HepG2 (cell line): ENCODE results near the gene NUDT3. TPM values are rescaled to one million over a fixed set of nuclear protein-coding genes. Genes with fewer than 3 reads are reported as not detected.
"Not testable (repeated sequence)": the region's sequence is repeated elsewhere in the genome, so short reads cannot be mapped to it uniquely, and the experiment has no call there.

Source experiments
- ATAC-seq: fragments of 200-7000 bp; cut with Tn5 transposase; 3 replicates; pipeline ENCODE4 v1.9.1; 2020; ENCODE audit warnings: mild to moderate bottlenecking, moderate library complexity
- BruUV-seq: library from RNA; stranded (reverse); fragments of 400-500 nt; replicated peaks from 2 replicates; lab custom pipeline; 2021; lab: Mats Ljungman, UMichigan
- CTCF ChIA-PET: fragments of 300-600 bp; formaldehyde crosslinking; extraction: SDS; loops from one replicate; lab custom pipeline; 2021; ENCODE audit warnings: low total read pairs, inconsistent platforms, low intra/inter-chr PET ratio; lab: Yijun Ruan, JAX
- POLR2A ChIA-PET: fragments of 350-600 bp; sonication (Branson Sonifier 250); formaldehyde crosslinking; loops from one replicate; lab custom pipeline; 2020; ENCODE audit warnings: antibody characterized with exemption, inconsistent platforms; lab: Yijun Ruan, JAX
- DNase-seq: peaks from one replicate; pipeline ENCODE4 v3.0.0-alpha.2; 2015; ENCODE audit warnings: low spot score
- FAIRE-seq: peaks from 3 replicates; lab custom pipeline; 2011; peaks lifted over from hg19 to GRCh38; lab: Jason Lieb, UNC
- H2AFZ ChIP-seq: one replicate; pipeline ENCODE4 v1.6.1; 2011; ENCODE audit warnings: low read length, inconsistent platforms
- H3K27ac ChIP-seq: fragments of 300-600 bp; 3 replicates; pipeline ENCODE4 v1.8.0; 2011; ENCODE audit warnings: mixed run types, mild to moderate bottlenecking, mixed read lengths, low read length, inconsistent platforms; ENCODE audit not compliant: insufficient read depth; ENCODE audit errors: extremely low read length
- H3K27me3 ChIP-seq, 2 experiments: fragments of 200-600 bp in 1 of 2; 2 replicates in 1 of 2; 3 replicates in 1 of 2; pipeline versions ENCODE4 v1.6.0 to v1.8.0; 2011; ENCODE audit warnings: low read length in 2 of 2, mild to moderate bottlenecking in 2 of 2, moderate library complexity in 2 of 2, inconsistent platforms in 1 of 2; ENCODE audit not compliant: insufficient read depth in 2 of 2, control insufficient read depth in 1 of 2
- H3K36me3 ChIP-seq, 2 experiments: fragments of 200-600 bp in 1 of 2; replicated peaks in 1 of 2; 2 replicates in 1 of 2; 3 replicates in 1 of 2; pipeline versions ENCODE4 v1.5.1 to v1.8.0; 2011; ENCODE audit warnings: low read length in 2 of 2, inconsistent platforms in 1 of 2; ENCODE audit not compliant: insufficient read depth in 2 of 2, control insufficient read depth in 1 of 2
- H3K4me1 ChIP-seq: 2 replicates; pipeline ENCODE4 v1.5.1; 2012; ENCODE audit warnings: low read length, inconsistent platforms; ENCODE audit not compliant: insufficient read depth
- H3K4me2 ChIP-seq: 2 replicates; pipeline ENCODE4 v1.6.0; 2011; ENCODE audit warnings: low read depth, low read length, inconsistent platforms
- H3K4me3 ChIP-seq, 3 experiments: fragments of 200-600 bp in 1 of 3; sonication (generic), shearing (Covaris generic) in 1 of 3; replicated peaks in 1 of 3; 2 replicates each; pipeline ENCODE4 v1.5.1; 2011 to 2016; ENCODE audit warnings: low read length in 3 of 3, inconsistent platforms in 2 of 3, low read depth in 2 of 3, mild to moderate bottlenecking in 2 of 3, control low read depth in 1 of 3, mixed read lengths in 1 of 3; ENCODE audit not compliant: insufficient read depth in 1 of 3
- H3K79me2 ChIP-seq: one replicate; pipeline ENCODE4 v1.6.1; 2011; ENCODE audit warnings: low read length, inconsistent platforms; ENCODE audit not compliant: insufficient read depth
- H3K9ac ChIP-seq: 2 replicates; pipeline ENCODE4 v1.6.0; 2011; ENCODE audit warnings: mild to moderate bottlenecking, low read depth, low read length, inconsistent platforms; ENCODE audit not compliant: insufficient read depth
- H3K9me3 ChIP-seq: 2 replicates; pipeline ENCODE4 v1.5.1; 2012; ENCODE audit warnings: mild to moderate bottlenecking, low read length
- H4K20me1 ChIP-seq: 2 replicates; pipeline ENCODE4 v1.6.0; 2011; ENCODE audit warnings: inconsistent platforms, mild to moderate bottlenecking, low read length, moderate library complexity; ENCODE audit not compliant: insufficient read depth
- SALL1 ChIP-seq: sonication (generic); formaldehyde crosslinking; IDR thresholded peaks from 2 replicates; pipeline ENCODE4 v1.8.0; 2022; ENCODE audit warnings: mild to moderate bottlenecking, missing genetic modification reagents
- ZNF580 ChIP-seq: IDR thresholded peaks from 2 replicates; pipeline ENCODE4 v1.6.1; 2016; ENCODE audit warnings: low read depth, borderline replicate concordance
- WGBS: methylation state at CpG from one replicate; pipeline ENCODE4 v1.1.6; 2017; ENCODE audit warnings: low lambda C conversion rate; 5-methylcytosine and 5-hydroxymethylcytosine counted together
- in situ Hi-C: cut with HindIII; loops from 2 replicates; pipeline ENCODE4 v1.10.0; 2017; ENCODE audit warnings: low pct_unique_long_range_greater_than_20kb; ENCODE audit not compliant: extremely low pct_ligation_motif_present
- intact Hi-C: fragments of 100-400 bp; cut with micrococcal nuclease; formaldehyde crosslinking; loops from one replicate; pipeline ENCODE4 v1.10.0; 2022; ENCODE audit not compliant: unreplicated experiment
- polyA plus RNA-seq, 8 experiments: library from polyadenylated mRNA; depleted of rRNA in 3 of 8; stranded (reverse) in 7 of 8; unstranded in 1 of 8; fragments of >200 nt; fragmentation: Illumina TruSeq in 4 of 8; extraction: Trizol in 4 of 8; gene quantifications; 2 replicates each; pipeline versions ENCODE4 v1.2.1 to v1.2.3, GENCODE V29; 2011 to 2016; ENCODE audit warnings: low read depth in 4 of 8, missing spikeins in 1 of 8, mixed read lengths in 1 of 8; ENCODE audit not compliant: insufficient read depth in 1 of 8
- total RNA-seq, 5 experiments: library from RNA; depleted of rRNA; stranded (reverse); fragments of >200 nt; fragmentation: Illumina TruSeq; extraction: Trizol; gene quantifications; 2 replicates each; pipeline ENCODE4 v1.2.3, GENCODE V29; 2016; ENCODE audit warnings: low read depth in 1 of 5
- TF ChIP-seq, protein P1 (sequence below): sonication (generic); formaldehyde crosslinking; IDR thresholded peaks from 2 replicates; pipeline ENCODE4 v1.8.0; 2023; ENCODE audit warnings: mild to moderate bottlenecking, missing genetic modification reagents

The NUDT3 gene
- total and polyA plus RNA-seq, 2 of the 13 experiments (the other 11 are each of a cell fraction or from before 2014, with no cell fraction given), result 20.2 to 20.6 TPM

- ChIA-PET CTCF (no interaction called here), POLR2A (no interaction called here)
- intact Hi-C loops (no loop called here), in situ Hi-C loops (no loop called here)
- FAIRE-seq (no peak), DNase-seq (no peak), ATAC-seq (no peak)
- BruUV-seq, result no TSS peak
- no peak overlapping the region for H3K27ac ChIP-seq
- peaks cover 13% of the 10 kb centered on the region for H3K4me1 ChIP-seq
- H4K20me1 ChIP-seq, result peaks cover 5% of the 10 kb centered on the region; the same call in 1 of the 2 replicates
- H3K9me3 ChIP-seq, result no peaks in the 10 kb centered on the region
- peaks cover 72% of the 10 kb centered on the region for H3K79me2 ChIP-seq
- no peaks in the 10 kb centered on the region for H3K27me3 ChIP-seq
- WGBS, result 95% methylated on average over 3 of the region's 3 CpGs
- no peak overlapping the region for H3K4me3 ChIP-seq
- H2AFZ ChIP-seq, result no peak overlapping the region
- TF ChIP-seq ZNF580, result no peak
- TF ChIP-seq, protein P1, sequence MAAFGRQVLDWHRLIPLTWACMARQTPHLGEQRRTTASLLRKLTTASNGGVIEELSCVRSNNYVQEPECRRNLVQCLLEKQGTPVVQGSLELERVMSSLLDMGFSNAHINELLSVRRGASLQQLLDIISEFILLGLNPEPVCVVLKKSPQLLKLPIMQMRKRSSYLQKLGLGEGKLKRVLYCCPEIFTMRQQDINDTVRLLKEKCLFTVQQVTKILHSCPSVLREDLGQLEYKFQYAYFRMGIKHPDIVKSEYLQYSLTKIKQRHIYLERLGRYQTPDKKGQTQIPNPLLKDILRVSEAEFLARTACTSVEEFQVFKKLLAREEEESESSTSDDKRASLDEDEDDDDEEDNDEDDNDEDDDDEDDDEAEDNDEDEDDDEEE, result no peak
- no peak for TF ChIP-seq SALL1 (CRISPR knock-in tag)
- no peak overlapping the region for H3K4me2 ChIP-seq
- H3K9ac ChIP-seq, result no peak overlapping the region
- H3K36me3 ChIP-seq, result 0 out of 5 replicates have a peak, but pooled peaks cover 0 to 3% of the 10 kb centered on the region in 2 experiments
Observed at GRCh38 chr6:34355889-34356288, 36.6 kb downstream of the NUDT3 start.

DNA sequence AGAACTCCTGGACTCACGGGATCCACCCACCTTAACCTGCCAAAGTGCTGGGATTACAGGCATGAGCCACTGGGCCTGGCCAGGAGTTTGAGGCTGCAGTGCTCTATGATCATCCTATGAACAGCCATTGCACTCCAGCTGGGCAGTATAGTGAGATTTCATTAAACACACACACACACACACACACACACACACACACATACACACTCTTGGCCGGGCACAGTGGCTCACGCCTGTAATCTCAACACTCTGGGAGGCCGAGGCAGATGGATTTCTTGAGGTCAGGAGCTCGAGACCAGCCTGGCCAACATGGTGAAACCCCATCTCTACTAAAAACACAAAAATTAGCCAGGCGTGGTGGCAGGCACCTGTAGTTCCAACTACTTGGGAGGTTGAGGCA, 38.2 kb downstream of the NUDT3 start:
- DNase-seq, intact Hi-C loops, H3K4me1 ChIP-seq, BruUV-seq, H3K9me3 ChIP-seq, H2AFZ ChIP-seq, ATAC-seq, H4K20me1 ChIP-seq, in situ Hi-C loops, H3K36me3 ChIP-seq, CTCF ChIA-PET, H3K9ac ChIP-seq, H3K4me3 ChIP-seq, POLR2A ChIA-PET, H3K4me2 ChIP-seq, FAIRE-seq, H3K27me3 ChIP-seq, H3K27ac ChIP-seq: not testable (repeated sequence)
- peaks cover 67% of the 10 kb centered on the region for H3K79me2 ChIP-seq
- WGBS, result 98% methylated on average over 6 of the region's 6 CpGs
